Liver (tissue), 9 donors: ENCODE measurements around the gene ARHGEF4. TPM values are rescaled to one million over a fixed set of nuclear protein-coding genes. Genes with fewer than 3 reads are reported as not detected.

Experiments used
- DNase-seq: peaks from one replicate; pipeline ENCODE4 v3.0.0-alpha.2; 2017; ENCODE audit warnings: low spot score
- H3K27ac ChIP-seq, 2 donors: one replicate each; pipeline ENCODE4 v1.7.0; 2013; ENCODE audit warnings: inconsistent platforms in 2 of 2, low read length in 2 of 2, control low read depth in 1 of 2, low read depth in 1 of 2, mild to moderate bottlenecking in 1 of 2
- H3K27me3 ChIP-seq, 4 donors: one replicate each; pipeline versions ENCODE4 v1.6.1 to v1.7.0; 2013; ENCODE audit warnings: low read length in 3 of 4, inconsistent platforms in 1 of 4, mild to moderate bottlenecking in 1 of 4, moderate library complexity in 1 of 4; ENCODE audit not compliant: control insufficient read depth in 4 of 4, insufficient read depth in 4 of 4
- H3K36me3 ChIP-seq, 4 donors: one replicate each; pipeline versions ENCODE4 v1.6.1 to v1.7.0; 2013; ENCODE audit warnings: low read length in 3 of 4, mild to moderate bottlenecking in 3 of 4, low read depth in 1 of 4, moderate library complexity in 1 of 4; ENCODE audit not compliant: control insufficient read depth in 4 of 4, insufficient read depth in 3 of 4
- H3K4me1 ChIP-seq, 4 donors: one replicate each; pipeline versions ENCODE4 v1.6.1 to v1.7.0; 2013; ENCODE audit warnings: low read length in 3 of 4, mild to moderate bottlenecking in 3 of 4, moderate library complexity in 1 of 4; ENCODE audit not compliant: control insufficient read depth in 4 of 4, insufficient read depth in 4 of 4
- H3K4me3 ChIP-seq, 3 donors: one replicate each; pipeline versions ENCODE4 v1.6.1 to v1.7.0; 2013; ENCODE audit warnings: low read length in 3 of 3, control low read depth in 1 of 3, low read depth in 1 of 3, mild to moderate bottlenecking in 1 of 3
- H3K9ac ChIP-seq, 2 donors: one replicate each; pipeline ENCODE4 v1.7.0; 2013; ENCODE audit warnings: low read length in 2 of 2, mild to moderate bottlenecking in 2 of 2, moderate library complexity in 2 of 2, control low read depth in 1 of 2, low read depth in 1 of 2
- H3K9me3 ChIP-seq, 4 donors: one replicate each; pipeline versions ENCODE4 v1.6.1 to v1.7.0; 2013; ENCODE audit warnings: low read length in 3 of 4; ENCODE audit not compliant: control insufficient read depth in 4 of 4
- ATF3 ChIP-seq: IDR thresholded peaks from 2 replicates; pipeline ENCODE4 v1.6.1; 2016; ENCODE audit warnings: antibody characterized with exemption
- EGR1 ChIP-seq, 2 donors: IDR thresholded peaks; 2 replicates each; pipeline ENCODE4 v1.6.1; 2016 to 2018; ENCODE audit warnings: antibody characterized with exemption in 2 of 2, low read depth in 2 of 2
- FOXA1 ChIP-seq: IDR thresholded peaks from 2 replicates; pipeline ENCODE4 v1.6.1; 2016; ENCODE audit warnings: antibody characterized with exemption
- FOXA2 ChIP-seq: IDR thresholded peaks from 2 replicates; pipeline ENCODE4 v1.6.1; 2016; ENCODE audit warnings: antibody characterized with exemption
- GABPA ChIP-seq, 2 donors: IDR thresholded peaks in 1 of 2; conservative IDR thresholded peaks in 1 of 2; 2 replicates each; pipeline ENCODE4 v1.6.1; 2016; ENCODE audit warnings: antibody characterized with exemption in 2 of 2, mild to moderate bottlenecking in 1 of 2, moderate library complexity in 1 of 2
- HNF4A ChIP-seq, 2 donors: conservative IDR thresholded peaks; 2 replicates each; pipeline ENCODE4 v1.6.1; 2016; ENCODE audit warnings: antibody characterized with exemption in 2 of 2, mild to moderate bottlenecking in 2 of 2
- JUND ChIP-seq, 2 donors: IDR thresholded peaks; 2 replicates each; pipeline ENCODE4 v1.6.1; 2016; ENCODE audit warnings: antibody characterized with exemption in 2 of 2
- MAX ChIP-seq: IDR thresholded peaks from 2 replicates; pipeline ENCODE4 v1.6.1; 2016; ENCODE audit warnings: antibody characterized with exemption
- NR2F2 ChIP-seq: IDR thresholded peaks from 2 replicates; pipeline ENCODE4 v1.6.1; 2016; ENCODE audit warnings: antibody characterized with exemption
- RAD21 ChIP-seq, 2 donors: IDR thresholded peaks; 2 replicates each; pipeline ENCODE4 v1.6.1; 2016; ENCODE audit warnings: antibody characterized with exemption in 2 of 2, mild to moderate bottlenecking in 2 of 2
- REST ChIP-seq: IDR thresholded peaks from 2 replicates; pipeline ENCODE4 v1.6.1; 2016; ENCODE audit warnings: antibody characterized with exemption, mild to moderate bottlenecking
- RXRA ChIP-seq, 2 donors: IDR thresholded peaks; 2 replicates each; pipeline ENCODE4 v1.6.1; 2017 to 2018; ENCODE audit warnings: antibody characterized with exemption in 2 of 2, mild to moderate bottlenecking in 1 of 2
- SP1 ChIP-seq: IDR thresholded peaks from 2 replicates; pipeline ENCODE4 v1.6.1; 2018; ENCODE audit warnings: antibody characterized with exemption, mild to moderate bottlenecking
- TAF1 ChIP-seq: conservative IDR thresholded peaks from 2 replicates; pipeline ENCODE4 v1.6.1; 2016; ENCODE audit warnings: antibody characterized with exemption, mild to moderate bottlenecking
- YY1 ChIP-seq: IDR thresholded peaks from 2 replicates; pipeline ENCODE4 v1.6.1; 2016; ENCODE audit warnings: antibody characterized with exemption, mild to moderate bottlenecking
- ZBTB33 ChIP-seq: IDR thresholded peaks from 2 replicates; pipeline ENCODE4 v1.6.1; 2016; ENCODE audit warnings: antibody characterized with exemption
- WGBS: extraction: QIAGEN DNeasy Blood & Tissue Kit; methylation state at CpG from one replicate; pipeline ENCODE4 v1.1.7; 2013; 5-methylcytosine and 5-hydroxymethylcytosine counted together
- polyA plus RNA-seq, 2 donors: library from polyadenylated mRNA; stranded (reverse) in 1 of 2; unstranded in 1 of 2; fragments of 200-250 nt in 1 of 2; fragments of >200 nt in 1 of 2; fragmentation: Nextera tagmentation in 1 of 2; extraction: Ambion mirVana in 1 of 2; gene quantifications; one replicate each; pipeline versions ENCODE4 v1.2.1 to v1.2.3, GENCODE V29; 2013 to 2015
- total RNA-seq, 2 donors: library from RNA; depleted of rRNA; stranded (reverse); fragments of >200 nt; gene quantifications; one replicate each; pipeline ENCODE4 v1.2.3, GENCODE V29; 2014
- donor health status: healthy.
- donor health status: healthy.
- donor health status: healthy.
- donor health status: healthy.
- donor health status: healthy.

The ARHGEF4 gene
- total and polyA plus RNA-seq, 4 donors = 0.08 TPM; not detected in 2

GRCh38 chr2:130822766-130823165 lies 13.9 kb upstream of the ARHGEF4 start:
- Histone ChIP-seq H3K9me3 (no peaks in the 10 kb centered on the region), H3K9ac (no peak overlapping the region), H3K4me3 (no peak overlapping the region), H3K27me3 (no peaks in the 10 kb centered on the region), H3K27ac (no peak overlapping the region), H3K36me3 (no peaks in the 10 kb centered on the region), H3K4me1 (no peaks in the 10 kb centered on the region)
- 94% methylated on average over 10 of the region's 10 CpGs for WGBS
- no peak for DNase-seq
- TF ChIP-seq TAF1 = no peak
- TF ChIP-seq NR2F2 = no peak
- TF ChIP-seq JUND (IDR thresholded peaks at IDR 0.05) = no peak
- no peak for TF ChIP-seq EGR1 (IDR thresholded peaks at IDR 0.05; ENCODE audit: low read depth in 2 of 2)
- TF ChIP-seq REST = no peak
- TF ChIP-seq FOXA2 = no peak
- TF ChIP-seq MAX = no peak
- no peak for TF ChIP-seq ZBTB33
- no peak for TF ChIP-seq HNF4A (conservative IDR thresholded peaks at IDR 0.05)
- no peak for TF ChIP-seq SP1
- TF ChIP-seq GABPA (IDR thresholded peaks at IDR 0.05 in 1 of 2, conservative IDR thresholded peaks at IDR 0.05 in 1 of 2) = no peak
- no peak for TF ChIP-seq YY1
- no peak for TF ChIP-seq RAD21 (IDR thresholded peaks at IDR 0.05)
- no peak for TF ChIP-seq RXRA (IDR thresholded peaks at IDR 0.05)

GRCh38 chr2:130823171-130823885 lies 13.4 kb upstream of the ARHGEF4 start:
- H3K4me1 ChIP-seq = no peaks in the 10 kb centered on the region
- H3K36me3 ChIP-seq = no peaks in the 10 kb centered on the region
- WGBS = 90% methylated on average over 10 of the region's 10 CpGs
- no peaks in the 10 kb centered on the region for H3K27me3 ChIP-seq
- H3K9ac ChIP-seq = no peak overlapping the region
- no peaks in the 10 kb centered on the region for H3K9me3 ChIP-seq
- no peak overlapping the region for H3K27ac ChIP-seq
- no peak for DNase-seq
- no peak overlapping the region for H3K4me3 ChIP-seq
- TF ChIP-seq RXRA (IDR thresholded peaks at IDR 0.05) = no peak
- TF ChIP-seq SP1 = no peak
- TF ChIP-seq HNF4A (conservative IDR thresholded peaks at IDR 0.05) = no peak
- TF ChIP-seq FOXA2 = no peak
- no peak for TF ChIP-seq YY1
- TF ChIP-seq REST = no peak
- TF ChIP-seq ZBTB33 = no peak
- no peak for TF ChIP-seq RAD21 (IDR thresholded peaks at IDR 0.05)
- no peak for TF ChIP-seq TAF1
- no peak for TF ChIP-seq JUND (IDR thresholded peaks at IDR 0.05)
- no peak for TF ChIP-seq EGR1 (IDR thresholded peaks at IDR 0.05; ENCODE audit: low read depth in 2 of 2)
- TF ChIP-seq GABPA (IDR thresholded peaks at IDR 0.05 in 1 of 2, conservative IDR thresholded peaks at IDR 0.05 in 1 of 2) = no peak
- TF ChIP-seq FOXA1 = no peak
- TF ChIP-seq ATF3 = no peak
